ENCODE measurements around the gene MTMR2. TPM values are rescaled to one million over a fixed set of nuclear protein-coding genes. Genes with fewer than 3 reads are reported as not detected.
"Not testable (repeated sequence)": the region's sequence is repeated elsewhere in the genome, so short reads cannot be mapped to it uniquely, and the experiment has no call there.

Gene MTMR2
- total and polyA plus RNA-seq, 12 donors = 6.9 to 31.6 (median 23.7) TPM

GRCh38 chr11:95867105-95867504 is 56.8 kb downstream of the MTMR2 start:
- Histone ChIP-seq H3K27ac (no peak overlapping the region), H3K9me3 (replicated peaks in 1 of 3) (no peaks in the 10 kb centered on the region), H3K36me3 (replicated peaks in 1 of 2) (peaks cover 0 to 6% of the 10 kb centered on the region in 2 donors), H3K4me3 (no peak overlapping the region), H3K4me1 (replicated peaks in 1 of 2) (no peaks in the 10 kb centered on the region), H3K27me3 (no peaks in the 10 kb centered on the region)
- TF ChIP-seq POLR2A (IDR thresholded peaks at IDR 0.05) = no peak
- TF ChIP-seq, protein P1, sequence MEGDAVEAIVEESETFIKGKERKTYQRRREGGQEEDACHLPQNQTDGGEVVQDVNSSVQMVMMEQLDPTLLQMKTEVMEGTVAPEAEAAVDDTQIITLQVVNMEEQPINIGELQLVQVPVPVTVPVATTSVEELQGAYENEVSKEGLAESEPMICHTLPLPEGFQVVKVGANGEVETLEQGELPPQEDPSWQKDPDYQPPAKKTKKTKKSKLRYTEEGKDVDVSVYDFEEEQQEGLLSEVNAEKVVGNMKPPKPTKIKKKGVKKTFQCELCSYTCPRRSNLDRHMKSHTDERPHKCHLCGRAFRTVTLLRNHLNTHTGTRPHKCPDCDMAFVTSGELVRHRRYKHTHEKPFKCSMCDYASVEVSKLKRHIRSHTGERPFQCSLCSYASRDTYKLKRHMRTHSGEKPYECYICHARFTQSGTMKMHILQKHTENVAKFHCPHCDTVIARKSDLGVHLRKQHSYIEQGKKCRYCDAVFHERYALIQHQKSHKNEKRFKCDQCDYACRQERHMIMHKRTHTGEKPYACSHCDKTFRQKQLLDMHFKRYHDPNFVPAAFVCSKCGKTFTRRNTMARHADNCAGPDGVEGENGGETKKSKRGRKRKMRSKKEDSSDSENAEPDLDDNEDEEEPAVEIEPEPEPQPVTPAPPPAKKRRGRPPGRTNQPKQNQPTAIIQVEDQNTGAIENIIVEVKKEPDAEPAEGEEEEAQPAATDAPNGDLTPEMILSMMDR (IDR thresholded peaks at IDR 0.05) = no peak
- DNase-seq = no peak
- intact Hi-C loops (cut with DNase I) = no loop called here
- 82 to 88% (median 86%) methylated on average over 6 of the region's 6 CpGs for WGBS, 4 donors

- WGBS, 4 donors = 88 to 97% (median 91%) methylated on average over 2 of the region's 2 CpGs
- H3K4me3 ChIP-seq = no peak overlapping the region
- no peak for TF ChIP-seq POLR2A (IDR thresholded peaks at IDR 0.05)
- TF ChIP-seq, protein P1 (IDR thresholded peaks at IDR 0.05) = no peak
- intact Hi-C loops (cut with DNase I) = no loop called here
- no peak overlapping the region for H3K27ac ChIP-seq
- DNase-seq = no peak
- H3K36me3 ChIP-seq (replicated peaks in 1 of 2) = peaks cover 0 to 6% of the 10 kb centered on the region in 2 donors
- no peaks in the 10 kb centered on the region for H3K9me3 ChIP-seq (replicated peaks in 1 of 3)
- H3K27me3 ChIP-seq = no peaks in the 10 kb centered on the region
- no peaks in the 10 kb centered on the region for H3K4me1 ChIP-seq (replicated peaks in 1 of 2)
These were observed 60.3 kb downstream of the MTMR2 start for GRCh38 chr11:95863486-95864140.

- not testable (repeated sequence) for H3K36me3 ChIP-seq (replicated peaks in 1 of 2); H3K27me3 ChIP-seq
These were observed 63.9 kb downstream of the MTMR2 start for GRCh38 chr11:95860024-95860423.

DNA sequence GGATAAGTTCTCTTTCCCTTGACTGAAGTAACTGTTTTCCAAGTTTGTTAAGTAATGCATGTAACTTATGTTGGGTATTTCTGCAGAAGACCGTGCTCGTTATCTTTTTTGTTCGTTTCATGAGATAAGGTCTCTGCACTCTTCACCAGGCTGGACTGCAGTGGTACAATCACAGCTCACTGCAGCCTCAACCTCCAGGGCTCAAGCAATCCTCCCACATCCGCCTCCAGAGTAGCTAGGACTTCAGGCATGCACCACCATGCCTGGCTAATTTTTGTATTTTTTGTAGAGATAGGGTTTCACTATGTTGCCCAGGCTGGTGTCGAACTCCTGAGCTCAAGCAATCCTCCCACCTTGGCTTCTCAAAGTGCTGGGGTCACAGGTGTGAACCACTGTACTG is 69.5 kb downstream of the MTMR2 start:
- not testable (repeated sequence) for H3K9me3 ChIP-seq (replicated peaks in 1 of 3); DNase-seq; H3K27ac ChIP-seq; H3K4me3 ChIP-seq; H3K27me3 ChIP-seq; H3K4me1 ChIP-seq (replicated peaks in 1 of 2); H3K36me3 ChIP-seq (replicated peaks in 1 of 2)
- intact Hi-C loops (cut with DNase I) = loop anchor here in 1 of 2 donors (10.0 kb wide), 1 partner anchor 70 kb away; the partner anchor contains the start of gene MTMR2
- 78 to 91% (median 87%) methylated on average over 5 of the region's 5 CpGs for WGBS, 4 donors

More at GRCh38 chr11:95860024-95860423, 63.9 kb downstream of the MTMR2 start:
- DNase-seq; H3K27ac ChIP-seq; H3K4me1 ChIP-seq (replicated peaks in 1 of 2); H3K4me3 ChIP-seq; H3K9me3 ChIP-seq (replicated peaks in 1 of 3); intact Hi-C loops (cut with DNase I): not testable (repeated sequence)
- 94 to 97% (median 96%) methylated on average over 4 of the region's 4 CpGs for WGBS, 4 donors

GRCh38 chr11:95853862-95854261 is 70.0 kb downstream of the MTMR2 start:
- H3K27me3 ChIP-seq = no peaks in the 10 kb centered on the region
- WGBS, 4 donors = 87 to 98% (median 97%) methylated on average over 2 of the region's 2 CpGs
- no peak overlapping the region for H3K27ac ChIP-seq
- TF ChIP-seq, protein P1 (IDR thresholded peaks at IDR 0.05) = no peak
- TF ChIP-seq POLR2A (IDR thresholded peaks at IDR 0.05) = no peak
- H3K9me3 ChIP-seq (replicated peaks in 1 of 3) = no peaks in the 10 kb centered on the region
- H3K4me3 ChIP-seq = no peak overlapping the region
- H3K4me1 ChIP-seq (replicated peaks in 1 of 2) = peaks cover 0 to 7% of the 10 kb centered on the region in 2 donors
- no peak for DNase-seq
- no peaks in the 10 kb centered on the region for H3K36me3 ChIP-seq (replicated peaks in 1 of 2)
- intact Hi-C loops (cut with DNase I) = loop anchor here in 1 of 2 donors (10.0 kb wide), 1 partner anchor 71 kb away; the partner anchor contains the start of gene MTMR2

Measured in adrenal gland (tissue), 12 donors.